CD4-positive, alpha-beta T cell treated with Interleukin-4 for 4 hours (primary cell): Measurements from ENCODE around the gene U2AF2.
A peak's percentile ranks its signal among the peaks of the same experiment; 100 is the strongest.

Source experiments
- DNase-seq: peaks from one replicate; pipeline ENCODE4 v3.0.0-alpha.2; 2020

U2AF2 gene

DNA sequence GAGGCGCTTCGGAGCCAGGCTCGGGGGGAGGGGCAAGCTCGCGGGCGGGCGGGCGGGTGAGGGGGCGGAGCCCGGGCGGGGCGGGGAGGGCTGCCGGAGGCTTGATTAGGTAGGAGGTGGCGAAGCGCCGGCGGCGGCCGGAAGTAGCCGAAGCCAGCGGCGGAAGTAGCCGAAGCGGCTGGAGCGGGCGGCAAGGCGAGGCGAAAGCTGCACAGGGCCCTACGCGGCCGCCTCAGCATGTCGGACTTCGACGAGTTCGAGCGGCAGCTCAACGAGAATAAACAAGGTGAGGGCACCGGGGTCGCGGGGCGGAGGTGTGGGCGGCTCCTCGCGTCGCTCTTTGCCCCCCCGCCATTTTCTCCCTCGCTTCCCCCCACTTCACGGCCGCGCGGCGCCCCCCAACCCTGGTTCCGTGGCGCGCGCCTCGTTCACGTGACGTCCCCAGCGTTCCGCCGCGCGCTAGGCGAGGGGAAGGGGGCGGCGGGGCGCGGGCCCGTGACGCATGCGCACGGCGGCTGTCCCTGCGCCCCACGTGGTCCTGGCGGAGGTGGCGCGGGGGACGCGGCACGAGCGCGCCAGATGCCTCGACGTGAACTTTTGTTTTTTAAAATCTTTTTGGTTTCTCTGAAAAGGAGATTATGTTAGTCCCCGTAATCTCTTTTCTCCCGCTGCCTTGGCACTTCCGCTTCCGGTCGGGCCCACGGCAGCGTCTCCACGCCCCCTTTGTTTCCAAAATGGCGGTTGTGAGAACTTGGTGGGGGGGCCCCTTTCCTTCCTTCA lies at the start of gene U2AF2:
Gene U2AF2, plus strand, starts transcription at position 168 of the 780 bp plus-strand sequence. Its CDS starts 70 bp downstream, at position 238.
- peak; percentile 94 for DNase-seq

DNA sequence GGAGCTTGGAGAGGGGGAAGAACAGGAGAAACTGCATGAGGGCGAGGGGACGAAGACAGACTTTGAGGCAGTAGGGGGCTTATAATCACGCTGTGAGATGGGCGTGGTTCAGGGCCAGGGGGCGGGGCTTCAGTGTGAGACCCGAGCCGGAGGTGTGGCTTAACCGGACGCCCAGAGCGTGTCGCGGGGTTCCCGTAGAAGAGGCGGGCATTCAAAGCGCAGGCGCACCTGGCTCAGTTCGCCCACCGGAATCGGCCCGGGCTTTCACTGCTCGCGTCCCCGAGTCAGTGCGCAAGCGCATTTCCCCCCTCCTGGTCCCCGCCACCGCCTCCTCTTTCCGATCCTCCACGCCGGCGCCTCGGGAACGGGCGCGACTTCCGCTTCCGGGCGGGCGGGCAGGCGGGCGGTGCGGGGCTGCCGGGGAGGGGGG lies 49.6 kb upstream of the U2AF2 start:
- DNase-seq, result peak; percentile 97

DNA sequence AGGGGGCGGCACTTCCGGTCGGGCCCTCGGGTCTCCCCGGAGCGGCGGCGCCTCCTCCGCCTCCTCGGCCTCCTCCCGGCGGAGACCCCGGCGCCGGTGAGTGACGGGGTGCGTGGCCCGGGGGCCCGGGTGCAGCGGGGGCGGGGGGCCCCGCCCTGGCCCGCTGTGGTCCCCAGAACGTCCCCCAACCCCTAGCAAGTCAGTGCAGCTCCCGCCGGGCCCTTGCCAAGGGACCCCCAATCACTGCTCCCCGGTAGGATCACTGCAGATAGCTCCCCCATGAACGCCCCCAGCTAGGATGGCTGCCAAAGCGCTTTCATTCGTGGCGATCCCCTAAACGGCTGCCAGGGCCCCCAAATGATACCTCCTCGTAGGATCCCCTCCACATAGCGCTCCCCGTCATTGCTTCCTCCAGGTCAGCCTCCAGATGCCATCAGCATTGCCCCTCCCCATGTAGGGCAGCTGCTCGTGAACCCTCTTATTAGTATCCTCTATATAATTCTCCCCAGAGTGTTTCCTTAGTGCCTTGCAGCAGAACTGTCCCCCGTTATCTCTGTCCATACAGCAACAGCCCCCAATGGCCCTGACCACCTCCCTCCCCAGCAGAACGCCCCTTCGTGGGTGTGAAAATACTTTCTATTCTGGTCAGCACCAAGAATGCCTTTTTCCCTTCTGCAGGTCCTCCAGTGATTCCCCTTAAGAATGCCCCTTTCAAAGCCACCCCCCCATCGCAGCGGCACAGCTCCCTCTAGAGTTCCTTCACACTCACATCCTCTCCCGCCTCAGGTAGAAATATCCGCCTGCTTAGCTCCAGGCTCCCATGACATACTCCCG lies 49.0 kb upstream of the U2AF2 start, which contains the start of gene ZNF865:
Gene ZNF865, plus strand, starts transcription at position 11 of the 834 bp plus-strand sequence. CDS start 7,972 bp downstream, outside the sequence.
- peak; percentile 70 for DNase-seq

DNA sequence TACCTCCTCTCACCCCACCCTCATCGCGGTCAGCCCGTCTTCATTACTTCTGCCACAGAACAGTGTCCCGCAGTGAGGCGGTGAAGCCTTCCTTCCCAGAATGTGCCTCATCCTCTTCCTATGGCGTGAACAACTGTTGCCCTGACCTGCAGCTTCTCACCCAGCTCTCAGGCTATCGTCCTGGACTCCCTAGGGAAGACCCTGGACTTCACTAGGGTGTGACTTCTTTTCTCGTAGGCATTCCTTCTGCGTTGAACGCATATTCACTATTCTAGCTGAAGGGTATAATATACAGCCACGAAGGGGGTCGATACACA lies 48.4 kb upstream of the U2AF2 start:
- no peak for DNase-seq

DNA sequence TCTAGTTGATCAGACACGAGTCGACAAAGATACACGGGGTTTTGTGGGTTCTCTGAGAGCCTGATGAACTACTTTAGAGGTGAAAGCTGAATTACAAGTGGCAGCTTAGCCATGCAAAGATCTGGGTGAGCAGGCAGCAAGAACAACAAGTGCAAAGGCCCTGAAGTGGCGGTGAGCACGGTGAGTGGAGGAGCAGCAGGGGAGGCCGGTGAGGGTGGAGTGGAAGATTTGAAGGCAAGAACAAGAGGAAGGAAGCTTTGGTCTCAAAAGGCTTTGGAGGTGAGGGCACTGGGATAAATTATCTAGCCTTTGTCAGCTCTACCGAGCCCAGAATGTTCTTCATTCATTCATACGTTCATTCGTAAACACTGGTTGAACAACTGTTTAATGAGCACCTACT lies 48.0 kb upstream of the U2AF2 start:
- DNase-seq, result no peak

DNA sequence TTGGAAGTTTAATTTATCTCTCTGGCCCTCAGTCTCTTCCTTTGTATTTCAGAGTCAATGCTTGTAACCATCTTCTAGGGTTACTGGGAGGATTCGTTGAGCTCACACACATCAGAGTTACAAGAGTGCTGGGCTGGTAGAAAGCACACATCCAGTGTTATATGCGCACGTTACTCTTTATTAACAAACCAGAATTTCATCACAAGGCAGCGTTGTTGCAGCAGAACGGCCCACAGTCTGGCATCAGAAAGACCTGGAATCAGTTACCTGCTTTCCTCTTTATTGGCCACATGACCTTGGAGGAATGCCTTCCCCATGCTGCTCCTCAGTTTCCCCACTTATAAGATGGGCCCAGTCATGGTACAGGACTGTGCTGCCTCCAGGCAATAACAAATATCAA lies 45.5 kb upstream of the U2AF2 start:
- DNase-seq, result no peak

DNA sequence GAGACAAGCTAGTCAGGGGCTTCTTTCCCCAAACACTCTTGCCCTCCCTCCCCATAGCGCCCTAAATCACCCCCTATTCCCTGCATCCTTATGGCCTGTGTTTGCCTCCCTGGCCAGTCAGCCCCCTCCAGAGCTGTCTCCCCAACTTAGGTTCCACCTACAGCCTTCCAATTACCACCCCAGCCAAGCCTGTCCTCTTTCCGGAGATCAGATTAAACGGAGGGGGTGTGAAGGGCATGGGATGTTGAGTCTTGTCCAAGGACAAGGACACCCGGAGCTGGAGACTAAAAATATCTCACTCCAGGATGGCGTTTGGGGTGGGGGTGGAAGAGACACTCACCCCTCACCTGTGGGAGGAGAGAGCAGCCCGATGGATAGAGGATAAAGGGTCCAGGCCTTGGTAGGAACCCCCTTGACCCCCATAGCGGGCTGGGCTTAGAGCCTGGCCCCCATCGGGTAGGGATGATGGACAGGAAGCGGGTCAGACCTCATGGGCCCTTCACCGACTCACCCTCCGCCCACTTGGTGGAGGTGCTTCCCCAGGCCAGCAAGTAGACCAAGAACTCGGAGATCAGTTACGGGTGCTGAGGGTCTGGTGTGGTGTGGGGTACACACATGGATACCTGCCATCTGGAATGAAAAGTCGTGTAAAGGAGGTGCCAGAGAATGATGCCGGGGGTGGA lies 43.4 kb upstream of the U2AF2 start:
- no peak for DNase-seq

DNA sequence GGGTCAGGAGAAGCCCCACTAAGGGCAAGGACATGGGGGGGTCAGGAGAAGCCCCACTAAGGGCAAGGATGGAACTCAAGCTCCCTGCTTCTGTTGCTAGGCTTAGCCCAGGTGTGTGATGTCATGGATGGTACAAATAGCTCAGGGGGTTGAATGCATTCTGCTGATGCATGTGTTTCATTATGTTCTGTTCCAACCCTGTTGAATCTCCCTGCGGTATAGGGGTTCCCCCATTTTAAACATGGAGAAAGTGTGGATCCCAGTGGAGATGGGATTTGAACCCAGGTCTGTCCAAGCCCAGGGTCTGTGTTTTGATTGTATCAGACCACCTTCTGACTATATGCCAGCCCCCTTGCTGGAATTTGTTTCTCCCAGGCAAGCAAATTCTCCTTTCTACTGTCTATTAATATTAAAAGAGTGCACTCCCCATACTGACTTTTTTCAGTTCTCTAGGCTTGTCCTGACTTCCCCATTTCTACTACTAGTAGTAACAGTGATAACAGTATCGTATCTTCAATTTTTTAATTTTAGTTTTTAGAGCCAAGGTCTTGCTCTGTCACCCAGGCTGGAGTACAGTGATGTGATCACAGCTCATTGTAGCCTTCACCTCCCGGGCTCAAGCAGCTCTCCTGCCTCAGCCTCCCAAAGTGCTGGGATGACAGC lies 42.7 kb upstream of the U2AF2 start:
- DNase-seq, result no peak

DNA sequence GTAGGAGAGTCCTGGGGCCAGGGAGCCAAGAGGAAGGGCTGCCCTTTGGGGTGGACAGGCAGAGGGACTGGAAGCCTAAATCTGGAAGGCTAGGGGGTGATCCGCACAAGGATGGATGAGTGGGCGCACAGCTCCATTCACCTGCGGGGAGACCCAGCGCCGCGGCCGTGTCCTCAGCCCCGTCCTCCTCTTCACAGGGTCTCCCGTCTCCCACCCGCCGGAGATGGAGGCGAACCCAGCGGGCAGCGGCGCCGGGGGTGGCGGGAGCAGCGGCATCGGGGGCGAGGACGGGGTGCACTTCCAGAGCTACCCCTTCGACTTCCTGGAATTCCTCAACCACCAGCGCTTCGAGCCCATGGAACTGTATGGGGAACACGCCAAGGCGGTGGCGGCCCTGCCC lies 41.4 kb upstream of the U2AF2 start:
- no peak for DNase-seq

DNA sequence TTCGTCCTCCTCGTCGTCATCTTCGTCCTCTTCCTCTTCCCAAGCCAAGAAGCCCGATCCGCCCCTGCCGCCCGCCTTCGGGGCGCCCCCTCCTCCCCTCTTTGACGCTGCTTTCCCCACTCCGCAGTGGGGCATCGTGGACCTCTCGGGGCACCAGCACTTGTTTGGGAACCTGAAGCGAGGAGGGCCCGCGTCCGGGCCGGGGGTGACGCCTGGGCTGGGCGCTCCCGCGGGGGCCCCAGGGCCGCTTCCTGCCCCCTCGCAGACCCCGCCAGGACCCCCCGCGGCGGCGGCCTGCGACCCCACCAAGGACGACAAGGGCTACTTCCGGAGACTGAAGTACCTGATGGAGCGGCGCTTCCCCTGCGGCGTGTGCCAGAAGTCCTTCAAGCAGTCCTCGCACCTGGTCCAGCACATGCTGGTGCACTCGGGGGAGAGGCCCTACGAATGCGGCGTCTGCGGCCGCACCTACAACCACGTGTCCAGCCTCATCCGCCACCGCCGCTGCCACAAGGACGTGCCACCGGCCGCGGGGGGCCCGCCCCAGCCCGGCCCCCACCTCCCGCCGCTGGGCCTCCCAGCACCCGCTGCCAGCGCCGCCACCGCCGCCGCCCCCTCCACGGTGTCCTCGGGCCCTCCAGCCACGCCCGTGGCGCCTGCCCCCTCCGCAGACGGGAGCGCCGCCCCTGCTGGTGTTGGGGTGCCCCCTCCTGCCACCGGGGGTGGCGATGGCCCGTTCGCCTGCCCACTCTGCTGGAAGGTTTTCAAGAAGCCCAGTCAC lies 40.7 kb upstream of the U2AF2 start:
- no peak for DNase-seq

DNA sequence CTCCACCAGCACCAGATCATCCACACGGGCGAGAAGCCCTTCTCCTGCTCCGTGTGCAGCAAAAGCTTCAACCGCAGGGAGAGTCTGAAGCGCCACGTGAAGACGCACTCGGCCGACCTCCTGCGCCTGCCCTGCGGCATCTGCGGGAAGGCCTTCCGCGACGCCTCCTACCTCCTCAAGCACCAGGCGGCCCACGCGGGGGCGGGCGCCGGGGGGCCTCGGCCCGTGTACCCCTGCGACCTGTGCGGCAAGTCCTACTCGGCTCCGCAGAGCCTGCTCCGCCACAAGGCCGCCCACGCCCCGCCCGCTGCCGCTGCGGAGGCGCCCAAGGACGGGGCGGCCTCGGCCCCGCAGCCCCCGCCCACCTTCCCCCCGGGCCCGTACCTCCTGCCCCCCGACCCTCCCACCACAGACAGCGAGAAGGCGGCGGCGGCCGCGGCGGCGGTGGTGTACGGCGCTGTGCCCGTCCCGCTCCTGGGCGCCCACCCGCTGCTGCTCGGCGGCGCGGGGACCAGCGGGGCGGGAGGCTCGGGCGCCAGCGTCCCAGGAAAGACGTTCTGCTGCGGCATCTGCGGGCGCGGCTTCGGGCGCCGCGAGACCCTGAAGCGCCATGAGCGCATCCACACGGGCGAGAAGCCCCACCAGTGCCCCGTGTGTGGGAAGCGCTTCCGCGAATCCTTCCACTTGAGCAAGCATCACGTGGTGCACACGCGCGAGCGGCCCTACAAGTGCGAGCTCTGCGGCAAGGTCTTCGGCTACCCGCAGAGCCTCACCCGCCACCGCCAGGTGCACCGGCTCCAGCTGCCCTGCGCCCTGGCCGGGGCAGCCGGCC lies 39.9 kb upstream of the U2AF2 start:
- DNase-seq, result no peak

DNA sequence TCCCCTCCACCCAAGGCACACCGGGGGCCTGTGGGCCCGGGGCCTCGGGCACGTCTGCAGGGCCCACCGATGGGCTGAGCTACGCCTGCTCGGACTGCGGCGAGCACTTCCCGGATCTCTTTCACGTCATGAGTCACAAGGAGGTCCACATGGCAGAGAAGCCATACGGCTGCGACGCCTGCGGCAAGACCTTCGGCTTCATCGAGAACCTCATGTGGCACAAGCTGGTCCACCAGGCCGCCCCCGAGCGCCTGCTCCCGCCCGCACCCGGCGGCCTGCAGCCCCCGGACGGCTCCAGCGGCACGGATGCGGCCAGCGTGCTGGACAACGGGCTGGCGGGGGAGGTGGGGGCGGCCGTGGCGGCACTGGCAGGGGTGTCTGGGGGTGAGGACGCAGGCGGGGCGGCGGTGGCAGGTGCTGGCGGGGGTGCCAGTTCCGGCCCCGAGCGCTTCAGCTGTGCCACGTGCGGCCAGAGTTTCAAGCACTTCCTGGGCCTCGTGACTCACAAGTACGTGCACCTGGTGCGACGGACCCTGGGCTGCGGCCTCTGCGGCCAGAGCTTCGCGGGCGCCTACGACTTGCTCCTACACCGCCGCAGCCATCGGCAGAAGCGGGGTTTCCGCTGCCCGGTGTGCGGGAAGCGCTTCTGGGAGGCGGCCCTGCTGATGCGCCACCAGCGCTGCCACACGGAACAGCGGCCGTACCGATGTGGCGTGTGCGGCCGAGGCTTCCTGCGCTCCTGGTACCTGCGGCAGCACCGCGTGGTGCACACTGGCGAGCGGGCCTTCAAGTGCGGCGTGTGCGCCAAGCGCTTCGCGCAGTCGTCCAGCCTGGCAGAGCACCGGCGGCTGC lies 39.1 kb upstream of the U2AF2 start:
- DNase-seq, result no peak

DNA sequence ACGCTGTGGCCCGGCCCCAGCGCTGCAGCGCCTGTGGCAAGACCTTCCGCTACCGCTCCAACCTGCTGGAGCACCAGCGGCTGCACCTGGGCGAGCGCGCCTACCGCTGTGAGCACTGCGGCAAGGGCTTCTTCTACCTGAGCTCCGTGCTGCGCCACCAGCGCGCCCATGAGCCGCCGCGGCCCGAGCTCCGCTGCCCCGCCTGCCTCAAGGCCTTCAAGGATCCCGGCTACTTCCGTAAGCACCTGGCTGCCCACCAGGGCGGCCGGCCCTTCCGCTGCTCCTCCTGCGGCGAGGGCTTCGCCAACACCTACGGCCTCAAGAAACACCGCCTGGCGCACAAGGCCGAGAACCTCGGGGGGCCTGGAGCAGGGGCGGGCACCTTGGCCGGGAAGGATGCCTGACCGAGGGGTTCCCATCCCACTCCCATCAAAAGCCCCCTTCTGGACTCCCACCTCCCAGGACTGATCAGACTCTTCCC lies 38.4 kb upstream of the U2AF2 start:
- no peak for DNase-seq

DNA sequence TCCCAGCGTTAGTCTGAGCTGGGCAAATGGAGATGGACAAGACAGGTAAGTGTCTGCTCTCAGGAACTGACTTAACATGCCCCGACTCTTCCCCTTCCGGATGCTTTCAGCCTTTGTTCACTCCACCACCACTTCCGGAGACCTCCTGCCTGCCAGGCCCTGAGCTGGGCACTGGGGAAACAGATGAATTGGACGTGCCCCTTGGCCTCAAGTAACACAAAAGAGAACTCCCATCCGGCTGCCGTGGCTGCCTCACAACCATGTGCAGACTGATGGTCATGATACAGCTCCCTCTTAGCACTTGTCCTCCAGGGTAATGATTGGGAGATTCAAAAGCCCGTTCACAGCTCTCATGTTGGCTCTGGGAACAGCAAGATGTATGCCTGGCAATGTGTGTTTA lies 37.4 kb upstream of the U2AF2 start:
- DNase-seq, result no peak

DNA sequence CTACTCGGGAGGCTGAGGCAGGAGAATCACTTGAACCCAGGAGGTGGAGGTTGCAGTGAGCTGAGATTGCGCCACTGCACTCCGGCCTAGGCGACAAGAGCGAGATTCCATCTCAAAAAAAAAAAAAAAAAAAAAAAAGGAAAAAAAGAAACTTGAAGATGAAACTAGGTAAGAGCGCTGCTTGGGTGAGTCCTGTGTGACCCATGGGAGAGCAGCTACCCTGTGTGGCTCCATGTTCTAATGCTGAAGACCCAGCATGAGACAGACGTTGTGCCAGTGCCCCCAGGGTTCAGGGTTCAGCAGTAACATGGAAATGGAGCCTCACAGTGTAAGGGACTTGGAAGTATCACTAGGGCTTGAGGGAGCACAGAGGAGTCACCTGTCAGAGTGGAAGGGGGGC lies 36.4 kb upstream of the U2AF2 start:
- DNase-seq, result no peak

DNA sequence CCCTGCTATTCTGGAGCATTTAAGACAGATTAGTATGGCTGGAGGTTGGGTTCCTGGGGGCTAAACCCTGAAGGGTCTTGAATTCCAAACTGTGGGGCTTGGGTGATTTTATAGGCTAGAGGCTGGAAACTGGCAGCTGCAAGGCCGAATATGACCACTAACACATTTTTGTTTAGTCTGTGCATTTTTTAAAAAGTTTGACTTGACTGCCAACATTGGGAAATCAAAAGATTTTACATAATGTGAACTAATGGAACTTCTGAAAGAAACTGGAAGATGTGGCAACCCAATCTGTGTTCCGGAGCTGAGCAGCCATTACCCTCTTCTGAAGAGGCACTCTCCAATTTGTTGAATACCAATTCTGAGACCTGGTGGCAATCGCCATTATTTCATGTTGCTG lies 35.5 kb upstream of the U2AF2 start:
- DNase-seq, result no peak

DNA sequence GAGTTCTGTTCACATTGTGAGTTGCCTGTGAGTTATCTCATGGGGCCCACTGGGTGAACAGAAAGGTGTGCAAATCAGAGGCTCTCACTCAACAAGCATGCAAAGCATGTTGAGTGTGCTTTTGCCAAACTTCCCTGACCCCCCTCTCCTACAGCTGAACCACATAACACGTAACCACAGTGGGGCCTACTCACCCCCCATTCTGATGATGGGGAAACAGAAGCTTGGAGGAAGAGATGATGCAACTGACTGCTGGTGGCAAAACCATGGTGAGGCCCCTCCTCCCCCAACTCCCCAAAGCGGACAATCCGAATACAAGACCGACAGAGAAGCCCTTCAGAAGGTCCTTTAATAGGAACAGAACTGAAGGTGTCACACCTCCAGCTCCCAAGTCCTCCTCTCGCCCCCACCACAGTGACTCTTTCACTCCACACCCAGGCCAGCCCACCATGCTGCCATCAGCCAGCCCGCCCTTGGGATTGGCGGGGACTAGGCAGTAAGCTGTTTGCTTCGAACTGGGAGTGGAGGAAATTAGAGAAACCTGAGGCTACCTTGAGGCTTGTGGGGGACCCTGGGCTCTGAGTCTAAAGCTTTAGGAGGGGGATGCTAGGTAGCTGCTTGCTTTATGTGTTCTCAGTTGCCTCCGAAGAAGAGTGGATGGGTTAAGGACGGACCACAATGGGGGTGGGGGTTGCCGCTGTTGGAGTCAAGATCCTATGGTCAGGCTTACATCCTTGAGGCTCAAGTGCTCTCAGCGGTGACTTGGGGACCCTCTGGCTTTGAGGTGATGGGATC lies 34.2 kb upstream of the U2AF2 start:
- no peak for DNase-seq

DNA sequence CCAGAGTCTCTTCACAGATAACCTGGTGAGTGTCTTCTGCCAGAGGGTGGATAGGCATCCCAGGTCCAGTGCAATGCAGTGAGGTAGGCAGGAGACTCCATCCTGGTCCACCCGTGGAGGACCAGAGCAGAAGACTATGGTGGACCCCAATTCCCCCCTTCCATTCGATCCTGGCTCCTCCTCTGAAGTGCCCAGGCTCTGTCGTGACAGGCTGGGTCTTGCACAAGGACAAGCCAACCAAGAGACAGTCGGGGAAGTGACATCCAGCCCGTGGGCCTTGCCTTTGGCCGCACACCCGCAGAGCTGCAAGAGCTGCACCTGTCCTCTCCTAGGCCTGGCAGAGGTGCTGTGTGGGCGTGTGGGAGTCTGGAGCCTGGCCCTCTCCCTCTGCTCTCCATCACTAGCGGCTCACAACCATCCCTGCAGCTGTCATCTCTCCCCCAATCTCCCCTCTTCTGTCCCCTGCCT lies 33.6 kb upstream of the U2AF2 start:
- no peak for DNase-seq

DNA sequence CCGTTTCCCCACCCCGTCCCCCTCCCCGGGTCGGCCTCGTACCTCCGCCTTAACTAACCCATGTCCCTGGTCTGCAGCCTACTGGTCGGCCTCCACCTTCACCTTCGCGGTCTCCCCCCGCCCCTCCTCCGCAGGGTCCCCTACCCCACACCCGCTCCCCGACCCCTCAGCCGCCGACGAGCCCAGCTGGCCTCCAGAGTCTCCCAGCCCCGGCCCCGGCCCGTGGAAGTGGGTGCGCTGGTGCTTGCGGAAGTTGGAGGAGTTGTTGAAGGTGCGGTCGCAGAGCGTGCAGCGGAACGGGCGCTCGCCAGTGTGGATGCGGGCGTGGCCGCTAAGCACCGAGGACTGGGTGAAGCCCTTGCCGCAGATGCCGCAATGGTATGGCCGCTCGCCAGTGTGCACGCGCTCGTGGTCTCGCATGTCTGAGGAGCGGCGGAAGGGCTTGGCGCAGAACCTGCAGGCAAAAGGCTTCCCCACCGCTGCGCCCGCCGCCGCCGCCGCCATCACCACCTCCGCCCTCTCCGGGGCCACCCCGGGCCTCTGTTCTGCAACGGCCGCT lies 33.1 kb upstream of the U2AF2 start:
- no peak for DNase-seq
